Ishikawa (cell line): ENCODE measurements around the gene EDNRA.

Experiments
- CEBPB ChIP-seq: IDR thresholded peaks from 2 replicates; pipeline ENCODE4 v1.6.1; 2012
- CREB1 ChIP-seq: IDR thresholded peaks from 2 replicates; pipeline ENCODE4 v1.6.1; 2012; ENCODE audit warnings: low read depth
- EGR1 ChIP-seq: IDR thresholded peaks from 2 replicates; pipeline ENCODE4 v1.6.1; 2012
- EP300 ChIP-seq: IDR thresholded peaks from 2 replicates; pipeline ENCODE4 v1.6.1; 2012; ENCODE audit warnings: borderline replicate concordance
- FOXM1 ChIP-seq: IDR thresholded peaks from 2 replicates; pipeline ENCODE4 v1.6.1; 2012; ENCODE audit warnings: low read depth, borderline replicate concordance
- NFIC ChIP-seq: IDR thresholded peaks from 2 replicates; pipeline ENCODE4 v1.6.1; 2012
- RAD21 ChIP-seq: IDR thresholded peaks from 2 replicates; pipeline ENCODE4 v1.6.1; 2012; ENCODE audit warnings: low read depth
- REST ChIP-seq: IDR thresholded peaks from 2 replicates; pipeline ENCODE4 v1.6.1; 2012; ENCODE audit warnings: low read depth, mild to moderate bottlenecking
- TAF1 ChIP-seq: IDR thresholded peaks from 2 replicates; pipeline ENCODE4 v1.6.1; 2012; ENCODE audit warnings: low read depth, mild to moderate bottlenecking
- TCF12 ChIP-seq: IDR thresholded peaks from 2 replicates; pipeline ENCODE4 v1.6.1; 2012; ENCODE audit warnings: low read depth
- TEAD4 ChIP-seq: IDR thresholded peaks from 2 replicates; pipeline ENCODE4 v1.6.1; 2012
- USF1 ChIP-seq: IDR thresholded peaks from 2 replicates; pipeline ENCODE4 v1.6.1; 2012
- YY1 ChIP-seq: IDR thresholded peaks from 2 replicates; pipeline ENCODE4 v1.6.1; 2012; ENCODE audit warnings: low read depth
- ZBTB7A ChIP-seq: IDR thresholded peaks from 2 replicates; pipeline ENCODE4 v1.6.1; 2012; ENCODE audit warnings: low read depth
- TF ChIP-seq, protein P1 (sequence below): IDR thresholded peaks from 2 replicates; pipeline ENCODE4 v1.6.1; 2012

Gene EDNRA

DNA sequence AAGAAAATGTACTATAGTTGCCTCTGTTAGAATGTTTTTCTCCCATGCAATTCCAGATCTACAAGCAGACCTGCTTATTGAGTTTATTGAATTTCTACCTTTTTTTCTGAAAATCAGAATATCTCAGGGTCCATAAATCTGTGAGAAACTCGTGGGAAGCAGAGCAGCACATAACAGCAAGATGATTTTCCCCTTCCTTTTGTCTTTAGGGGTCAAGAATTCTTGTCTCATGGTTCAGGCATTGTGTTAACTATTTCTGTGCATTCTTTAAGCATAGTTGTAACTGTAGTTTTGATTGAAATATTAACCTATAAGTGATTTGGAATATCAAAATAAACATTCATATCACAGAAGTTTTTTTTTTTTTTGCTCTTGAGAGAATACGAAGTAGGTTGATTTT is 11.4 kb downstream of the EDNRA start:
- no peak for TF ChIP-seq TEAD4
- TF ChIP-seq EGR1 = no peak
- no peak for TF ChIP-seq REST
- TF ChIP-seq CREB1 = no peak
- no peak for TF ChIP-seq ZBTB7A
- TF ChIP-seq CEBPB = no peak
- no peak for TF ChIP-seq USF1
- no peak for TF ChIP-seq FOXM1
- TF ChIP-seq YY1 = no peak
- TF ChIP-seq NFIC = no peak
- no peak for TF ChIP-seq EP300
- no peak for TF ChIP-seq TAF1
- TF ChIP-seq, protein P1, sequence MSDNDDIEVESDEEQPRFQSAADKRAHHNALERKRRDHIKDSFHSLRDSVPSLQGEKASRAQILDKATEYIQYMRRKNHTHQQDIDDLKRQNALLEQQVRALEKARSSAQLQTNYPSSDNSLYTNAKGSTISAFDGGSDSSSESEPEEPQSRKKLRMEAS = no peak
- TF ChIP-seq TCF12 = no peak
- TF ChIP-seq RAD21 = no peak

- TF ChIP-seq FOXM1 (no peak), RAD21 (no peak), CREB1 (no peak), YY1 (no peak), TCF12 (no peak), EGR1 (no peak), USF1 (no peak), NFIC (no peak), TAF1 (no peak), TEAD4 (no peak), CEBPB (no peak), EP300 (no peak)
- TF ChIP-seq, protein P1 = no peak
Measured at GRCh38 chr4:147492761-147493160, 11.9 kb downstream of the EDNRA start.

GRCh38 chr4:147493307-147493706 is 12.4 kb downstream of the EDNRA start:
- TF ChIP-seq ZBTB7A = no peak
- TF ChIP-seq EP300 = no peak
- no peak for TF ChIP-seq CEBPB
- no peak for TF ChIP-seq TCF12
- TF ChIP-seq REST = no peak
- TF ChIP-seq, protein P1 = no peak
- no peak for TF ChIP-seq TEAD4
- TF ChIP-seq RAD21 = no peak
- no peak for TF ChIP-seq USF1
- no peak for TF ChIP-seq CREB1
- no peak for TF ChIP-seq YY1
- no peak for TF ChIP-seq EGR1
- TF ChIP-seq TAF1 = no peak

- no peak for TF ChIP-seq RAD21
Measured at GRCh38 chr4:147494301-147494700, 13.4 kb downstream of the EDNRA start.

DNA sequence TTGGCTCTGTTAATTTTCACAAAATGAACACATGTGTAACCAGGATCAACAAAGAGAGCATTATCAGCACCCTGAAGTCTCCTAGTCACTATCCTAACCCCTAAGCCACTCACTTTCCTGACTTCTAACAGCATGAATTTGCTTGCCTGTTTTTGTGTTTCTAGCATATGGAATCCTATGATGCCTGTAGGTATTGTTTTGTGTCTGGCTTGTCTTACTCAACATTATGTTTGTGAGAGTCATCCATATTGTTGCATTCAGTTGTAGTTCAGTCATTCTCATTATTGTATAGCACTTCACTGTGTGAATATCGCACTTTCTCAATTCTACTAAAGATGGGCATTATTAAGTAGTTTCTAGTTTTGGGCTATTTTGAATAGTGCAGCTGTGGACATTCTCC is 15.6 kb downstream of the EDNRA start:
- TF ChIP-seq EP300 (no peak), REST (no peak), YY1 (no peak), TCF12 (no peak), RAD21 (no peak), FOXM1 (no peak), NFIC (no peak), CREB1 (no peak), TAF1 (no peak), EGR1 (no peak), CEBPB (no peak), ZBTB7A (no peak), USF1 (no peak), TEAD4 (no peak)
- TF ChIP-seq, protein P1 = no peak
